A549 (cell line): ENCODE results near the gene TXK.

ENCODE experiments used
- CTCF ChIP-seq: fragments of >200 bp; sonication (Bioruptor Twin); formaldehyde crosslinking; IDR thresholded peaks from 3 replicates; pipeline ENCODE4 v1.5.1; 2016
- EP300 ChIP-seq, 2 experiments: fragments of >200 bp; sonication (Bioruptor Twin); formaldehyde crosslinking; IDR thresholded peaks; 2 replicates in 1 of 2; 3 replicates in 1 of 2; pipeline ENCODE4 v1.6.1; 2016 to 2017
- HMGXB4 ChIP-seq: fragments of 250-450 bp; sonication (Bioruptor Pico); IDR thresholded peaks from 2 replicates; pipeline ENCODE4 v1.5.0; 2021; ENCODE audit warnings: mild to moderate bottlenecking, moderate library complexity, borderline replicate concordance
- MAX ChIP-seq: IDR thresholded peaks from 2 replicates; pipeline ENCODE4 v1.6.1; 2012
- MYC ChIP-seq: IDR thresholded peaks from 2 replicates; pipeline ENCODE4 v1.6.1; 2012; ENCODE audit warnings: mild to moderate bottlenecking, inconsistent platforms, low read length, improper control_type of control experiment, borderline replicate concordance
- POLR2A ChIP-seq: IDR thresholded peaks from 2 replicates; pipeline ENCODE4 v1.6.1; 2012; ENCODE audit warnings: mild to moderate bottlenecking, low read length
- POLR2AphosphoS2 ChIP-seq: conservative IDR thresholded peaks from 2 replicates; pipeline ENCODE4 v1.6.1; 2012; ENCODE audit warnings: low read length, improper control_type of control experiment, inconsistent platforms
- RAD21 ChIP-seq, 2 experiments: fragments of >200 bp in 1 of 2; sonication (Bioruptor Twin) in 1 of 2; formaldehyde crosslinking in 1 of 2; IDR thresholded peaks in 1 of 2; conservative IDR thresholded peaks in 1 of 2; 2 replicates in 1 of 2; 3 replicates in 1 of 2; pipeline ENCODE4 v1.6.1; 2012 to 2018; ENCODE audit warnings: inconsistent platforms in 1 of 2
- RARB ChIP-seq: fragments of 250-450 bp; sonication (Bioruptor Pico); IDR thresholded peaks from 2 replicates; pipeline ENCODE4 v1.8.0; 2021; ENCODE audit warnings: mild to moderate bottlenecking, moderate library complexity
- RFX5 ChIP-seq: fragments of 450-650 bp; IDR thresholded peaks from 2 replicates; pipeline ENCODE4 v1.7.1; 2014; ENCODE audit warnings: antibody characterized with exemption, mild to moderate bottlenecking, moderate library complexity
- SMC3 ChIP-seq: fragments of >200 bp; sonication (Bioruptor Twin); formaldehyde crosslinking; IDR thresholded peaks from 3 replicates; pipeline ENCODE4 v1.6.1; 2018; ENCODE audit warnings: inconsistent platforms
- ZFP36 ChIP-seq: fragments of 450-650 bp; IDR thresholded peaks from 2 replicates; pipeline ENCODE4 v1.6.1; 2014; ENCODE audit warnings: borderline replicate concordance; ENCODE audit not compliant: partially characterized antibody

GRCh38 chr4:48116582-48116981 is 17.5 kb downstream of the TXK start:
- TF ChIP-seq CTCF (no peak), POLR2A (no peak), MAX (no peak), RAD21 (conservative IDR thresholded peaks at IDR 0.05 in 1 of 2, IDR thresholded peaks at IDR 0.05 in 1 of 2) (no peak), MYC (no peak), RARB (no peak), RFX5 (no peak), HMGXB4 (CRISPR knock-in tag) (no peak), EP300 (IDR thresholded peaks at IDR 0.05) (no peak), SMC3 (no peak), POLR2AphosphoS2 (no peak), ZFP36 (no peak)
